ENCODE results near the gene C1orf116. TPM values are rescaled to one million over a fixed set of nuclear protein-coding genes. Genes with fewer than 3 reads are reported as not detected.

C1orf116 gene
- polyA plus RNA-seq, 3 donors = 0.03 to 0.04 TPM; not detected in 1

DNA sequence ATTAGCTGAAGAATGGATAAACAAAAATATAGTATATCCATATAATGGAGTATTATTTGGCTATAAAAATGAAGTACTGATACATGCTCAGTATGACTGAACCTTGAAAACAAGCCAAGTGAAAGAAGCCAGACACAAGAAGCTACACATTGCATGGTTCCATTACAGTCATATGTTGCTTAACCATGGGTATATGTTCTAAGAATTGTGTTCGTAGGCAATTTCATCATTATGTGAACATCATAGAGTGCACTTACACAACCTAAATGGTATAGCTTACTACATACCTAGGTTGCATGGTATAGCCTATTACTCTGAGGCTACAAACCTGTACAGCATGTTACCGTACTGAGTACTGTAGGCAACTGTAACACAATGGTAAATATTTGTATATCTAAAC lies 33.7 kb downstream of the C1orf116 start:
- no peaks in the 10 kb centered on the region for H3K9me3 ChIP-seq (replicated peaks in 1 of 2; ENCODE audit: control insufficient read depth in 1 of 2, insufficient read depth in 1 of 2, low read length in 2 of 2)
- DNase-seq = no peak
- H3K27ac ChIP-seq (ENCODE audit: low read depth in 1 of 2, low read length in 2 of 2) = no peak overlapping the region
- no peaks in the 10 kb centered on the region for H4K20me1 ChIP-seq (ENCODE audit: insufficient read depth, low read length)
- H3K27me3 ChIP-seq (ENCODE audit: control insufficient read depth in 2 of 2, insufficient read depth in 2 of 2, low read length in 2 of 2) = no peaks in the 10 kb centered on the region
- no peak overlapping the region for H3K9ac ChIP-seq (ENCODE audit: insufficient read depth, low read length, poor library complexity, severe bottlenecking)
- no peaks in the 10 kb centered on the region for H3K79me2 ChIP-seq (ENCODE audit: insufficient read depth, low read length)
- H3K36me3 Mint-ChIP-seq = no peaks in the 10 kb centered on the region
- H3K4me3 Mint-ChIP-seq = no peak overlapping the region
- no peak overlapping the region for H2AFZ ChIP-seq (ENCODE audit: insufficient read depth, low read depth, low read length, poor library complexity, severe bottlenecking)
- intact Hi-C loops (cut with micrococcal nuclease) = no loop called here
- no peaks in the 10 kb centered on the region for H3K36me3 ChIP-seq (replicated peaks in 1 of 2; ENCODE audit: control insufficient read depth in 1 of 2, insufficient read depth in 2 of 2, low read length in 2 of 2)
- H3K4me1 Mint-ChIP-seq = no peaks in the 10 kb centered on the region
- H3K27ac Mint-ChIP-seq = no peak overlapping the region
- no peak overlapping the region for H3K4me3 ChIP-seq (replicated peaks in 1 of 3; ENCODE audit: low read depth in 2 of 3, low read length in 3 of 3)
- H3K27me3 Mint-ChIP-seq (ENCODE audit: low read depth in 3 of 3) = peaks cover 0 to 4% (median 3%) of the 10 kb centered on the region in 3 donors
- no peaks in the 10 kb centered on the region for H3K9me3 Mint-ChIP-seq
- no peak overlapping the region for H3K4me2 ChIP-seq (replicated peaks; ENCODE audit: extremely low read depth, low read length, poor library complexity, severe bottlenecking)
- WGBS (ENCODE audit: insufficient coverage) = no CpG with 5 or more reads among the region's 2 CpGs
- TF ChIP-seq, protein P1, sequence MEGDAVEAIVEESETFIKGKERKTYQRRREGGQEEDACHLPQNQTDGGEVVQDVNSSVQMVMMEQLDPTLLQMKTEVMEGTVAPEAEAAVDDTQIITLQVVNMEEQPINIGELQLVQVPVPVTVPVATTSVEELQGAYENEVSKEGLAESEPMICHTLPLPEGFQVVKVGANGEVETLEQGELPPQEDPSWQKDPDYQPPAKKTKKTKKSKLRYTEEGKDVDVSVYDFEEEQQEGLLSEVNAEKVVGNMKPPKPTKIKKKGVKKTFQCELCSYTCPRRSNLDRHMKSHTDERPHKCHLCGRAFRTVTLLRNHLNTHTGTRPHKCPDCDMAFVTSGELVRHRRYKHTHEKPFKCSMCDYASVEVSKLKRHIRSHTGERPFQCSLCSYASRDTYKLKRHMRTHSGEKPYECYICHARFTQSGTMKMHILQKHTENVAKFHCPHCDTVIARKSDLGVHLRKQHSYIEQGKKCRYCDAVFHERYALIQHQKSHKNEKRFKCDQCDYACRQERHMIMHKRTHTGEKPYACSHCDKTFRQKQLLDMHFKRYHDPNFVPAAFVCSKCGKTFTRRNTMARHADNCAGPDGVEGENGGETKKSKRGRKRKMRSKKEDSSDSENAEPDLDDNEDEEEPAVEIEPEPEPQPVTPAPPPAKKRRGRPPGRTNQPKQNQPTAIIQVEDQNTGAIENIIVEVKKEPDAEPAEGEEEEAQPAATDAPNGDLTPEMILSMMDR (IDR thresholded peaks at IDR 0.05) = no peak
- no peaks in the 10 kb centered on the region for H3K4me1 ChIP-seq (ENCODE audit: control insufficient read depth in 1 of 2, insufficient read depth in 2 of 2, low read length in 2 of 2)

DNA sequence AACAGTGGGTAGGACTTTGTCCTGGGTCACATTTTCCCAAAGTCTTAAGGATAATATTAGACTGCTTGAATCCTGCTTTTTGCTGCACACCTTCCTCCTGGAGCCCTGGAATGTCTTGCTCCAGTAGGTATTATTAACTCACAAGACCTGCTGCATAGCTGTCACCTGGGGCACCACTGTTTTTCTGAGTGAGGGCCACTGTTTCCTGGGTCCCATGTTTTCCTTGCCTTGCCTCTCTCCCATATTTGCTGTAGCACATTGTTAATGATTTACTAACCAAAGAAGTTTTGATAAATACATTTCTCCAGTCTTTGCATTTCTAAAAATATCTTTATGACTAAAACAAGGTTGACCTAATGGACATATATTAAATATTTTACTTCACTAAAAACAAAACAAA lies 39.8 kb downstream of the C1orf116 start:
- Histone ChIP-seq H3K9ac (ENCODE audit: insufficient read depth, low read length, poor library complexity, severe bottlenecking) (no peak overlapping the region), H2AFZ (ENCODE audit: insufficient read depth, low read depth, low read length, poor library complexity, severe bottlenecking) (no peak overlapping the region), H3K27ac (ENCODE audit: low read depth in 1 of 2, low read length in 2 of 2) (no peak overlapping the region), H3K4me3 (replicated peaks in 1 of 3; ENCODE audit: low read depth in 2 of 3, low read length in 3 of 3) (no peak overlapping the region), H3K36me3 (replicated peaks in 1 of 2; ENCODE audit: control insufficient read depth in 1 of 2, insufficient read depth in 2 of 2, low read length in 2 of 2) (no peaks in the 10 kb centered on the region), H3K4me2 (replicated peaks; ENCODE audit: extremely low read depth, low read length, poor library complexity, severe bottlenecking) (no peak overlapping the region), H3K27me3 (ENCODE audit: control insufficient read depth in 2 of 2, insufficient read depth in 2 of 2, low read length in 2 of 2) (no peaks in the 10 kb centered on the region), H4K20me1 (ENCODE audit: insufficient read depth, low read length) (no peaks in the 10 kb centered on the region), H3K79me2 (ENCODE audit: insufficient read depth, low read length) (no peaks in the 10 kb centered on the region), H3K4me1 (ENCODE audit: control insufficient read depth in 1 of 2, insufficient read depth in 2 of 2, low read length in 2 of 2) (no peaks in the 10 kb centered on the region), H3K9me3 (replicated peaks in 1 of 2; ENCODE audit: control insufficient read depth in 1 of 2, insufficient read depth in 1 of 2, low read length in 2 of 2) (no peaks in the 10 kb centered on the region)
- Mint-ChIP-seq H3K9me3 (no peaks in the 10 kb centered on the region), H3K27me3 (ENCODE audit: low read depth in 3 of 3) (peaks cover 3 to 7% (median 6%) of the 10 kb centered on the region in 3 donors), H3K27ac (no peak overlapping the region), H3K36me3 (no peaks in the 10 kb centered on the region), H3K4me1 (no peaks in the 10 kb centered on the region), H3K4me3 (no peak overlapping the region)
- DNase-seq = no peak
- TF ChIP-seq, protein P1 (IDR thresholded peaks at IDR 0.05) = no peak
- intact Hi-C loops (cut with micrococcal nuclease) = no loop called here
